K562 treated with DMSO at 1 percent for 48 hours (cell line): ENCODE data around the gene FAAP24. TPM values are rescaled to one million over a fixed set of nuclear protein-coding genes. Genes with fewer than 3 reads are reported as not detected.

ENCODE experiments used
- total RNA-seq: library from RNA; unstranded; fragments of 300-600 nt; gene quantifications from 2 replicates; pipeline ENCODE4 v1.2.3, GENCODE V29; 2022; ENCODE audit warnings: low replicate concordance; ENCODE audit errors: extremely low read depth

Gene FAAP24, protein sequence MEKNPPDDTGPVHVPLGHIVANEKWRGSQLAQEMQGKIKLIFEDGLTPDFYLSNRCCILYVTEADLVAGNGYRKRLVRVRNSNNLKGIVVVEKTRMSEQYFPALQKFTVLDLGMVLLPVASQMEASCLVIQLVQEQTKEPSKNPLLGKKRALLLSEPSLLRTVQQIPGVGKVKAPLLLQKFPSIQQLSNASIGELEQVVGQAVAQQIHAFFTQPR
- total RNA-seq: not detected in 2 replicates

DNA sequence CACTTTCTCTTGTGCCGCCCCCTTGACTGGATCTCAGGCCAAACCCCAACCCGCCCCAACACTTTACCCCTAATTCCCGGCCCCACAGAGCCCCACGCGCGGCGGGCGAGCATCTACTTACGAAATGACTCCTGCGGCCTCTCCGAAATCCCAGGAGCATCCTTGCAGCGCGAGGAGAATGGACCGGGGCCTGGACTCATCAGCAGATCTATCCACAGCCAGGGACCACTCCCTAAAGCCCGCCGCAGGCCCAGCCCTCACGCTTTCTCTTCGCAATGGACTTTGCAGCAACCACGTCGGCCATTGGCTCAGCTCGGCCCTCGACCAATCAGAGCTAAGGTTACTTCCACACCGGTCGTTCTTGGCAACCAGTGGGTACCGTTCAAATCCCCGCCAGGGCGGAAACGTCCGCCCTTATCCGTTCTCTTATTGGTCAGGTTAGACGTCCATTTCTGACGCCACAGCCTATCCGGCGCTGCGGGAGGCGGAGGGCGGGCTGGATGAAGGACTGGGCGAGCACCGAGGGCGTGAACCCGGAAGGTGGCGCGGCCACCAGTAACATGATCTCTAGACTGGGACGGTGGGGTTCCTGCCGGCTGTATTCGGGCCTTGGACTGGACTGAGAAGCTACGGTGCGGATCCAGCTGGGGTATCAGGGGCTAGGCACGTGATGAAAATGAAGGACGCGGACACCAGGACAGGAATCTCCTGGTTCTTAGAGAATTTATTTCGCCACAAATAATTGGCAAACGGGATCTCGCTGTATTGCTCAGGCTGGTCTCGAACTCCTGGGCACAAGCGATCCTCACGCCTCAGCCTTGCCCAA, at the start of gene FAAP24, which contains the start of gene CEP89:
Gene FAAP24 (plus strand): TSS at position 528 of the 826 bp plus-strand sequence. CDS start 955 bp downstream, outside the sequence.
Gene CEP89 (minus strand): TSS at position 244 of the 826 bp plus-strand sequence. CDS start 84 bp downstream, at position 160.

Other genes with a start within 250 kb of the FAAP24 start
- not detected in 2 replicates for gene SLC7A9, start 102.5 kb upstream of the FAAP24 start, total RNA-seq
- not detected in 2 replicates for gene CEP89, start 284 bp upstream of the FAAP24 start, total RNA-seq
- not detected in 2 replicates for gene RHPN2, start 92.6 kb downstream of the FAAP24 start, total RNA-seq
- not detected in 2 replicates for gene GPATCH1, start 108.9 kb downstream of the FAAP24 start, total RNA-seq
- gene WDR88, start 159.9 kb downstream of the FAAP24 start, total RNA-seq: not detected in 2 replicates
- gene LRP3, start 222.1 kb downstream of the FAAP24 start, total RNA-seq: not detected in 2 replicates